HL-60 (cell line): ENCODE results near the gene TRIM62.

Source experiments
- GABPA ChIP-seq: IDR thresholded peaks from 2 replicates; pipeline ENCODE4 v1.6.1; 2012; ENCODE audit warnings: low read depth
- POLR2AphosphoS5 ChIP-seq: IDR thresholded peaks from 2 replicates; pipeline ENCODE4 v1.6.1; 2012; ENCODE audit warnings: low read depth
- TF ChIP-seq, protein P1 (sequence below): IDR thresholded peaks from one replicate; pipeline ENCODE4 v1.5.1; 2011; ENCODE audit warnings: low read length, control low read depth, inconsistent platforms; ENCODE audit not compliant: insufficient read depth
- TF ChIP-seq, protein P2 (sequence below): IDR thresholded peaks from 2 replicates; pipeline ENCODE4 v1.6.1; 2012; ENCODE audit warnings: low read depth; ENCODE audit not compliant: insufficient replicate concordance

- TF ChIP-seq, protein P1, sequence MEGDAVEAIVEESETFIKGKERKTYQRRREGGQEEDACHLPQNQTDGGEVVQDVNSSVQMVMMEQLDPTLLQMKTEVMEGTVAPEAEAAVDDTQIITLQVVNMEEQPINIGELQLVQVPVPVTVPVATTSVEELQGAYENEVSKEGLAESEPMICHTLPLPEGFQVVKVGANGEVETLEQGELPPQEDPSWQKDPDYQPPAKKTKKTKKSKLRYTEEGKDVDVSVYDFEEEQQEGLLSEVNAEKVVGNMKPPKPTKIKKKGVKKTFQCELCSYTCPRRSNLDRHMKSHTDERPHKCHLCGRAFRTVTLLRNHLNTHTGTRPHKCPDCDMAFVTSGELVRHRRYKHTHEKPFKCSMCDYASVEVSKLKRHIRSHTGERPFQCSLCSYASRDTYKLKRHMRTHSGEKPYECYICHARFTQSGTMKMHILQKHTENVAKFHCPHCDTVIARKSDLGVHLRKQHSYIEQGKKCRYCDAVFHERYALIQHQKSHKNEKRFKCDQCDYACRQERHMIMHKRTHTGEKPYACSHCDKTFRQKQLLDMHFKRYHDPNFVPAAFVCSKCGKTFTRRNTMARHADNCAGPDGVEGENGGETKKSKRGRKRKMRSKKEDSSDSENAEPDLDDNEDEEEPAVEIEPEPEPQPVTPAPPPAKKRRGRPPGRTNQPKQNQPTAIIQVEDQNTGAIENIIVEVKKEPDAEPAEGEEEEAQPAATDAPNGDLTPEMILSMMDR = no peak
- no peak for TF ChIP-seq POLR2AphosphoS5
- TF ChIP-seq, protein P2, sequence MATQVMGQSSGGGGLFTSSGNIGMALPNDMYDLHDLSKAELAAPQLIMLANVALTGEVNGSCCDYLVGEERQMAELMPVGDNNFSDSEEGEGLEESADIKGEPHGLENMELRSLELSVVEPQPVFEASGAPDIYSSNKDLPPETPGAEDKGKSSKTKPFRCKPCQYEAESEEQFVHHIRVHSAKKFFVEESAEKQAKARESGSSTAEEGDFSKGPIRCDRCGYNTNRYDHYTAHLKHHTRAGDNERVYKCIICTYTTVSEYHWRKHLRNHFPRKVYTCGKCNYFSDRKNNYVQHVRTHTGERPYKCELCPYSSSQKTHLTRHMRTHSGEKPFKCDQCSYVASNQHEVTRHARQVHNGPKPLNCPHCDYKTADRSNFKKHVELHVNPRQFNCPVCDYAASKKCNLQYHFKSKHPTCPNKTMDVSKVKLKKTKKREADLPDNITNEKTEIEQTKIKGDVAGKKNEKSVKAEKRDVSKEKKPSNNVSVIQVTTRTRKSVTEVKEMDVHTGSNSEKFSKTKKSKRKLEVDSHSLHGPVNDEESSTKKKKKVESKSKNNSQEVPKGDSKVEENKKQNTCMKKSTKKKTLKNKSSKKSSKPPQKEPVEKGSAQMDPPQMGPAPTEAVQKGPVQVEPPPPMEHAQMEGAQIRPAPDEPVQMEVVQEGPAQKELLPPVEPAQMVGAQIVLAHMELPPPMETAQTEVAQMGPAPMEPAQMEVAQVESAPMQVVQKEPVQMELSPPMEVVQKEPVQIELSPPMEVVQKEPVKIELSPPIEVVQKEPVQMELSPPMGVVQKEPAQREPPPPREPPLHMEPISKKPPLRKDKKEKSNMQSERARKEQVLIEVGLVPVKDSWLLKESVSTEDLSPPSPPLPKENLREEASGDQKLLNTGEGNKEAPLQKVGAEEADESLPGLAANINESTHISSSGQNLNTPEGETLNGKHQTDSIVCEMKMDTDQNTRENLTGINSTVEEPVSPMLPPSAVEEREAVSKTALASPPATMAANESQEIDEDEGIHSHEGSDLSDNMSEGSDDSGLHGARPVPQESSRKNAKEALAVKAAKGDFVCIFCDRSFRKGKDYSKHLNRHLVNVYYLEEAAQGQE = no peak
- TF ChIP-seq GABPA = no peak
These were observed 1.5 kb upstream of the TRIM62 start for GRCh38 chr1:33183306-33183705.
